ENCODE data around the gene IDH3A.
A peak's percentile ranks its signal among the peaks of the same experiment; 100 is the strongest.

IDH3A gene

DNA sequence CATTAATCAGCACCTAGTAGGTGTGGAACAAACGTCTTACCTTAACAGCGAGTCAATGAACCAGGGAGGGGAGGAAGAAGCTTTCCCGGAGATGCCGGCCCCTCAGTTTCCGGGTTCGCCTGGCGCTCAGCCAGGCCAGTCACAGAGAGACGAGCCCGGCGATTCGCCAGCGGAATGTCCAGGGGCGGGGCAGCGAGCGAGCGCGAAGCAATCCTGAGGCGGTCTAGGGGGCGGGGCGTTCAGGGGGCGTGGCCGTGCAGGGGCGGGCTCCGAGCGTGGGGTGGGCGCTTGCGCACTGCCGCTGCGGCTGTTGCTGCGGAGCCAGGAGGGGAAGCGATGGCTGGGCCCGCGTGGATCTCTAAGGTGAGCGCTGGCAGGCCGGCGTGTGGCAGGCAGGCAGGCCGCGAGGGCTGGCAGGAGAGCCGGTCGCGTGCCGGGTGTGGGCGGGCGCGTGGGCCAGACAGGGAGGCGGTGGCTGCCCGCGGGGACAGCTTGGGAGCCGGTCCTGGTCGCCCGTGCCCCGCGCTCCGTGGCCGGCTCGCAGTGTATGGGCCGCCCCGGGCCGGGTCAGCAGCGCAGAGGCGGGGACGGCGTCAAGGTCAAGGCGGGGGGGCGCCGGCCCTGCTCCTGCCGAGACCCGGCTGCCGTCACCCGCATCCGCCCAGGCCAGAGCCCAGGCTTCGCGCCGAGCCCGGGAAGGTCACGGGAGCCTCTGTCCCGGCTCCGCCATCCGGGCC lies at the start of gene IDH3A:
Gene IDH3A, plus strand, starts transcription at position 295 of the 737 bp plus-strand sequence. Its CDS starts 42 bp downstream, at position 337.
- DNase-seq = peak; percentile 72 to 99 (median 97)

DNA sequence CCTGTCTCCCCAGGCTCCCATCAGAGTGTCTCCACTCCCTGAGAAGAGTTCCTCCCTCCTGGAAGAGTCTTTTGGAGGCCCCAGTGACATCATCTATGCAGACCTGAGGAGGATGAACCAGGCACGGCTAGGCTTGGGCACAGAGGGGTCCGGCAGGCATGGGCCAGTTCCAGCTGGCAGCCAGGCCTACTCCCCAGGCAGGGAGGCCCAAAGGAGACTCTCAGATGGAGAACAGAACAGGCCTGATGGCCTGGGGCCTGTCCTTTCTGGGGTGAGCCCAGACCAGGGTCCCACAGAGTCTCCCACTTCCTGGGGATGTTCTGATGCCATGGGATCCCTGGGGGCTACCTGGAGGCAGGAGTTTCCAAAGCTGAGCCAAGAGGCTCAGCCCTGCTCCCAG lies 48.3 kb upstream of the IDH3A start:
- DNase-seq = no peak

DNA sequence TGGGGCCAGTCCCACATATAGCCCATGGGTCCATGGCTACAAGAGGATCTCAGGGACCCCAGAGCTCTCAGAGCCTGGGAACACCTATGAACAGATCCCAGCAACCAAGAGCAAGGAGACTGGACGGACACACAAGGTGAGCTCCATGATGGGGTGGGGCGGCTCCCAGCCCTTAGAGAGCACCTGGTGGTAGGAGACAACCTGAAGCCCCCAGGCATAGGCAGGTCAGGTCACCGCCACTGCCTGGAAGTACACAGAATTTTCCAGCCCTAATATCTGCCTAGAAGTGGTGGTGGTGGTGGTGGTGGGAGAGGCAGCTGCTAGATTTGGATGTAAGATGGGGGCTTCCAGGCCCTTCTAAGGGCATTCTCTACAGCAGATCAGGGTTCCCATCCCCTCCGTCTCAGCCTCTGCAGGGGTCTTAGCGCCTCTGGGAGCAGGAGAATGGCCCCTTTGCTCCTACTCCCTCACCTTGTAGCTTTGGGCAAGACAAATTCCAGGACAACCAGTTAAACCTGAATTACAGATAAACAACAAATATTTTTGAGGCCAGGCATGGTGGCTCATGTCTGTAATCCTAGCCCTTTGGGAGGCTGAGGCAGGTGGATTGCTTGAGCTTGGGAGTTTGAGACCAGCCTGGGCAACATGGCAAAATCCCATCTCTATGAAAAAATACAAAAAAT lies 47.6 kb upstream of the IDH3A start:
- no peak for DNase-seq

DNA sequence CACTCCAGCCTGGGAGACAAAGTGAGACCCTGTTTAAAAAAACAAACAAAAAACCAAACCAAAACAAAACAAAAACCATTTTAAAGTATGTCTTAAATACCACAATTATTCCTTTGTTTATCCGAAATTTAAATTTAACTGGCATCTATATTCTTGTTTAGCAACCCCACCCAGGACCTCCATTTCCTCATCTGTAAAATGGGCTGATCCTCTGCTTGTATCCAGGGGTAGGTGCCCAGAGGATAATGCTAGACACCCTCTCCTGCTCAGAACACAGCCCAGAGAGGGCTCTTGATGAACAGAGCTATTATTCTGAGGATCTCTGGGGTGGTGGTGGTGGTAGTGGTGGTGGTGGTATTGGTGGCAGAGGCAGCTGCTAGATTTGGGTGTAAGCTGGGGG lies 47.0 kb upstream of the IDH3A start:
- DNase-seq = no peak

DNA sequence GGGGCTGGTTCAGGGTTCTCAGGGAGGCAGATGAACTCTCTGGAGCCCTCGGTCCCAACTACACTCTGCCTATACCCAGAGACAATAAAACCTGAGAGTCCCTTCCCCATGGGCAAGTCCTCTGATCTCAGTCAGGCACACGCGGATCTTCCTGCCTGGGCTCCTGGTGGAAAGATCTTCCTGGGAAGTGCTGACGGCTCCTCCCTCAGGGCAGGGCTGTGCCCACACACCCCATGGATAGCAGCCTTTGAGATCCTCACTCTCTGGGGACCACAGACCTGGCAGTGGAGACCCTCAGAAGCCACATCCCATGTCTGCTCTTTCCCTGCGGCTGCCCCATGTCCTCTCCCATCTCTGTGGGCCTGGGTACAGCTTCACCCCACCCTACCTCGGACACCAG lies 46.4 kb upstream of the IDH3A start:
- DNase-seq = no peak

DNA sequence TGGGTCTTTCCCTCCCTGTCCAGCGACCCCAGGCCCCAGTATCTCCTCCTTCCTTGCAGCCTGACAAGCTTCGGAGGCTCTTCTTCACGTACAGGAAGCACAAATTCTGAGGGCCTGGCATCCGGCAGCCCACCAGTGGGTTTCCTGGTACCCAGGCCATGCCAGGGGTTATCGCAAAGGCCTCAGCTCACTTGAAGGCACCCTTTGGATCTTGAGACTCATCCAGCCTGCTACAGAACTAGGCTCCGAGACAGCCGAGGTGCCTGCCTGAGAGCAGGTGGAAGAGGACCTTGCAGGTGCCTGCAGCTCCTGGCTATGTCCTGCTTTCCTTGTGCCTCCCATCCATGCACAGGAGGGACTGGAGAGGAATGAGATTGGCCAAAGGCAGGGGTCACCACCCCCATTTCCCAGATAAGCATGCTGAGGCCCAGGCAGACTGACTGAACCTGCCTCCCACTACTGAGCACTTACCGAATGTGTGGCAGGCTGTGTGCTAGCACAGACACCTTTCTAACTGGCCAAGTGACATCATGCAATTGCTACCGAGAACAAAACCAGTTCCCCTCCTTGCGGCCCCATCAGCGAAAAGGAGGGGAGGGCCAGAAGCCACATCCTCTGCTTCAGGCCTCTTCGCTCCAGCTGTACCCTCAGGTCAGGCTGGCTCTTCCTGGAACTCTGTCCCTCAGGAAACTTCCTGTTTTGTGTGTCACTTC lies 45.6 kb upstream of the IDH3A start:
- DNase-seq = no peak

DNA sequence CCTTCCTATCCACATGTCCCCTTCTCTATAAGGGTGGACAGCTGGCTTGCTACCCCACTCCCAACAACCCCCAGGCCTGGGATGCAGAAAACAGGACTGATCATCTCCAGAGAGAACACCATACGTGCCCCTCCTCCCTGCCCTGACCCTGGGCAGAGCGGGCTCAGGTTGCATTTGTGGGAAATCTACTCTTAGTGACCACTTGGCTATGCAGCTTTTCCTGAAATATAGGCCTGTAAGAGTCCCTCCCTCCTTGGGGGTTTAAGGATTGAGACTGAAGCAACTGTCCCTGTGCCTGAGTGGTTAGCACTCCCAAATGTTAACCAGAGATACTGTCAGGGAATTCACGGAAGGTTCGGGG lies 45.1 kb upstream of the IDH3A start:
- no peak for DNase-seq

DNA sequence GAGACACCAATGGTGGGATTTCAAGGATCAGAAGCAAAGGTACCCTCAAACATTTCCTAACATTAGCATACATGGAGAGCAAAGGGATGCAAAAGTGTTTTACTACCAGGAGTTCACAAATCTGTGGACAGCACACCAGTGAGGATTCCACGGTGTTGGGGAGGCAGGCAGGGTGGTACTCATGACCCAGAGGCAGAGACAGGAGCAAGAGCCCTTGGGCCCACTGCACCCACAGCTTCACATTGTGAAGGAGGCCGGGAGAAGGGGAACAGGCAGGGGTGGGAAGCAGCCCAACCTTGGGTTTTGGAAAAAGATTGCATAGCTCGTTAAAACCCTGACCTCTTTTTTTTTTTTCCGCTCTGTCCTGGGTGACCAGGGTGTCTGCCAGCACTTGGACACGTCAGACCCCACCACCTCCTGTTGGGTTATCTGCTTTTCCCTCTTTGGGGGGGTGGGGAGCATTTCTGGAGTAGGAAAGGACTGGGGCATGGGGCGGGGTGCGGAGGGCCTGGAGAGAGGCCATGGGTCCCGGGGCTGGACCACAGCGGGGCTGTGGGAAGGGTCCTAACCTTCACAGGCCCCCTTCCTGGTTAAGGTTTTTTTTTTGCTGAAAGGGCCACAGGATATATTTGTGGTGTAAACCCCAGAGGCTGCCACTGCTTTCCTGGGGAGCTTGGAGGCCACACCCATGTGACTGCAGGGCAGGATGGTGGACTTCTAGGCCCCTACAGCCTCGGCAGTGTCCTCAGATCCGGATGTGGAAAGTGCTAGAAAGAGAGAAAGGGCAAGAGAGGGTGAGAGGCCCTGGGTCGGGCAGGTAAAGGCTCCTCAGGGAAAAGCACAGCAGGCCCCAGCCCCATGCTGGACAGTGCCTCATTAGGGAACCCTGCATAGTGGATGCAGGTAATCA lies 44.3 kb upstream of the IDH3A start:
- no peak for DNase-seq

DNA sequence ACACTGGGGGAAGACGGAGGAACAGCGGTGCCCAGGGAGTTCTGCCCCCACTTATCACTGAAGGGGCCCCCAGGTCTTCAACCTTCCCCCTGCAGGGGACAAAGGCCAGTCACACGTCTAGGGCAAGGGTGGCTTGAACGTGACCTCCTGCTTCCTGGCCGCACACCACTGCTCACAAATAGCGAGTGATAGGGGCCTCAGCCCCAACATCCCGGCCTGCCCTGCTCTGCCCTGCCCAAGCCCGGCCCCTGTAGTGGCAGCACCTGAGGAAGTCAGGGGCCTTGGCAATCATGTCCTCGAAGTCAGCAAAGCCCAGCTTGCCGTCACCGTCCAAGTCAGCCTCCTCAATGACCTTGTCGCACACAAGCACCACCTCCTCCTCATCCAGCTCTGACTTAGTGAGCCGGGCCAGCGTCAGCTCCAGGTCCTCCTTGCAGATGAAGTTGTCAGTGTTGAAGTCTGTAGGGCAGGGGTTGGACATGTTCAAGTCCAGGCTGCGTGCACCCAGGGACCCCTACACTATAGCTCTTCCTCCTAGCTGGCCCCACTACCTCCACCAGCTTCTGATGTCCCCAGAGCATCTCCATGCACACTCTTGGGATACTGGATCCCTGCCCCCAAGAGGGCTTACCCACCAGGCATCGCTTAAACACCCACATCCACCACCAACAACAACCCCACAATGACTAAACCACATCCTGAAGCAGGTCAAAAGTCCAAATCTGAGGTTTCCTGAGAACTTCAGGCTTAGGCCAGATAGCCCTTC lies 43.5 kb upstream of the IDH3A start:
- no peak for DNase-seq

DNA sequence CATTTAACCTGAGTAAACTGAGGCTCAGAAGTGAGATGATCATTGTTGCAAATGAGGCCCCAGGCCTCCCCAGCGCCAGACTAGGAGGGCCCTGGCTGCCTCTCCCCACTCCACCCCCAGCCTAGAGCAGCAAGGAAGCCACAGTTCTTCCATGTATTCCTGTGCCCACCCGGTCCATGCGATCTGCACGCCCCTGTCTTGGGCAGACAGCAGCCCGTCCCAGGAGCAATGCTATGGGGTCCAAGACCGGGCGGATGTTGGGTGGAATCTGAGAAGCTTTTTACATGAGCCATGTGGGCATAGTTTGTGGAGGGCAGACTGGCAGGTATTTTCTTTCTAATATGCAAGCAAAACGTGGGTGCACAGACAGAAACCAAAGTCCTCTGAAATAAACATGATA lies 41.7 kb upstream of the IDH3A start:
- DNase-seq = no peak

DNA sequence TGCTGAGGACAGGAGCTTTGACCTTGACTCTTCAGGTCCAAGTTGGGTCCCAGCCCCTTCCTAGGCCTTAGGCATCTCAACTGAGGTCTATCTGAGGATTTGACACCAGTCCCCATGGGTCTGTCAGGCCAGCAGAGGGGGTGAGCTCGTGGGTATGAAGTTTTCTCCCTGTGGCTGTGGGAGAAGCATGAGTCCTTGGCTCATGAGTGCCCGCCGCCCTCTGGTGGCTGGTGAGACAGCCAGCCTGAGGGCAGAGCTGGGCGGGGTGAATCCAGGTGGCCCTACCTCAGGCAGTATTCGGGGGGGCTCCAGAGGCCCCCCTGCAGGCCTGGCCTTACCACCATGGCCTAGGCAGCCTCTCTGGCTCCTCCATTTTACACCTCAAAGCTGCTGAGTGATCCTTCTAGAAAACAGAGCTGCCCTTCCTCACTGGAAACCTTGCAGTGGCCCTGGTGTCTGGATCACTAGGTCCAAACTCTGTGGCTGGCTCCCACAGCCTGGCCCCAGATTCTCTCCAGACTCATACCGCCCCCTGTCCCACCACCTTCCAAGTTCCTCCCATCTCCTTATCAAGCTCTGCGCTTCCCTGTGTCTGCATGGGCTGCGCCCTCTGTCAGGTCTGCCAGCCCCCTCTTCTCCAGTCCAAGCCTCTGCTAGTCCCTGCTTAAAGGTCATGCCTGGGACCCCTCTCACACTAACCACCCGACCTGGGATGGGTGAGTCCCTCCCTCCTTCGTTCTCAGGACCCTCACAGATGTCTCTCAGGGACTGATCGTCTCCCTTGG lies 40.7 kb upstream of the IDH3A start:
- DNase-seq = peak in 53 of 56 donors; percentile 6 to 88 (median 46)

DNA sequence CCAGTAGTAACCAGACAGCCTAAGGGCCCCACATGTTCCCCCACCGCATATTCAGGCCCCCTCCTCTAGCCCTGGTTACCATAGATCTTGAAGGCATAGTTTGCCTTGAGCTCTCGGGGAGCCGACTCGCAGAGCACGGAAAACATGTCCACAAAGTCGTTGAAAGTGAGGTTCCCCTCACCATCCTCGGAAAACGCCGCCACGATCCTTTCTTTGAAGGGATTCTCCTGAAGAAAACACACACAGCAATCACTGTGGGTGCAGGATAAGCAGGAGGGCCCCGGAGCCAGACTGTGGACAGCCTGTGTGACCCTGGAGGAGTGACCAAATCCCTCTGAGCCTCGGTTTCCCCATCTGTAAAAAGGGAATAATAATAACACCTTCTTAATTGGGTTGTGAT lies 40.0 kb upstream of the IDH3A start:
- DNase-seq = no peak

DNA sequence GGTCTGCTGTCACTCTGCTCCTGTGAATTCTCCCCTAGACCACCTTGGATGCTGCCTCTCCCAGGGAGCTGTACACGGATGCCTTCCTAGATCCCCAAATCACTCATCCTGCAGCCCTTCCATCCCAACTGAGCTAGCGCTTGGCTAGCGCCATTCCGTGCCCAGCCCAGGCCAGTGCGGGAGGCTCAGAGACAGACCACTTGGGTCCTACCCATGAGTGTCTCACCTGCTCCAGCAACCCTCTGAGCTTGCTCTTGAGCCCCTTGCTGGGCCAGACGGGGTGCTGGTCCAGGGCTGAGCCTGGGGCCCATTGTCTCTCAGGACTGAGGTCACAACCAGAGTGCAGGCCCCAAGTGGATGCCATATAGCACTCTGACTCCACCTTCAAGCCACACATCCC lies 39.1 kb upstream of the IDH3A start:
- DNase-seq = no peak

DNA sequence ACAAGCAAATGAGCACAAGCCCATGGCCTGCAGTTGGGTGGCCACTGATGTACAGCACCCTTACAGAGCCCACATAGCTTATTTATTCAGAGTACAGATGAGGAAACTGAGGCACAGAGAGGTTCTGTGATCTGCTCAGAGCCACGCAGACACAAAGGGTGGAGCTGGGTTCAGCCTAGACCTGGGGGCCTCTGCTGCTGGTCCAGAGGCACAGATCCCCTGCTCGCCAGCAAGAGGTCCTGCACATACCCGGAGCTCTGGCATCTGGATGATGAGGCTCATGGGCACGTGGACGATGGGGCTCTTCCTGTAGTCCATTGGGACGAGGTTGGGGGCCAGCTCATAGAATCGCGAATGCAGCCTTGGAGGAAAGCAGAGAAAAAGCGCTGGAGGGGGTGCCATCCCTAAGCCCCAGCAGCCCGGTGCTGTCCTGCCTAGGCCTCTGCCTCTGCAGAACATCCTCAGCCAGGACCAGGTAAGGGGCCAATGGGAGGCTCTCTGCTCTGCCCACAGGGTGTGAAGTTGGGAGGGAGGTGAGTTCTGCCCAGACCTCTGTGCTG lies 38.2 kb upstream of the IDH3A start:
- no peak for DNase-seq

DNA sequence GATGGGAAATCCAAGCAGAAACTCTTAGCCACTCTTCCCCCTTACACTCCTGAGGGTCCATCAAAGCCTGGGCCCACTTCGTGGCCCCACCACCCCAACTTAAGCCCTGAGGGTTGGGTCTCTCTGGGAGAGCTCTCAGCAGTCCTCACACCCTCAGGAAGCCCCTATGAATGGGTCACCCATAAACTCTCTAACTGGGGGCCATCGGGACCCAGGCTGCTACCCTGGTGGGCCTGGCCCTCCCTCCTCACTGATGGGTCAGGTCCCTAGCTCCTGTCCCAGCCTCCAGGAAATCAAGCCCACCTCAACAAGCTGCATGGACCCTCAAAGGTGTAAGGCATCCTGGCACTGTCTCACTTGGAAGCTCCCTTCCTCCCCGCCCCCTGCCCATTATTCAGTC lies 37.4 kb upstream of the IDH3A start:
- DNase-seq = no peak

DNA sequence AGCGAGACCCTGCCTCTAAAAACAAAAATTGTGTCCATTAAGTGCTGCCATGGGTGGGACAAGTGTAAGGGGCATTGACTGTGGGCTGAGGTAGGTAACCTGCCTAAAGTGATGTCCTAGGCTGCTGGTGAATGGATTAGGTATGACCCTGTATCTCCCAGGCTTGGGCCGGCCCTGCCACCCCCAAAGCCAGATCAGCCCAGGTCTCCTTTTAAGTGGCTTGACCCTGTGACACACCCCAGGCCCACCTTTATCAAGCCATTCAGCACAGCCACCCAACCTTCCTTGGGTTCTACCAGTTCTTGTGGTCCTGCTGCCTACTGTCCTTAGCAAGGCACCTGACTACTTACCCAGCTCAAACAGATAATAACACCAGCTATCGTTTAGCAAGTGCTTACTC lies 36.6 kb upstream of the IDH3A start:
- no peak for DNase-seq

DNA sequence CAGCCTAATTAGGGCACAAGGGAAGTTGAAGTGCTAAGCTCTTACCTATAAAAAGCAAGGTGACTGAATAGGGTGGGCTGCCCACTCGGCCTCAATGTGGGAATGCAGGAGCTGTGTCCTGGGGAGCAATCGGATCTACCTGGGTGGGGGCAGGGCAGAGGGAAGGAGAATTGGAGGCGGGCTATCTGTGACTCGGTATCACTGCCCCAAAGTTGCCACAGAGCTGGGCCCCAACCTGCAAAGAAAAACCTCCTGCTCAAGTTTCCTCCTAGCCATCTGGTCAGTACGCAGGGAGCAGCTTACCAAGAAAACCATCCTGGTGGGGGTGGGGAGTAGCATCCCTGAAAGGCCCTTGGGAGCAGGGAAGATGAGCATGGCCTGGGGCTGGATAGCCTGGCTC lies 28.6 kb upstream of the IDH3A start:
- no peak for DNase-seq

DNA sequence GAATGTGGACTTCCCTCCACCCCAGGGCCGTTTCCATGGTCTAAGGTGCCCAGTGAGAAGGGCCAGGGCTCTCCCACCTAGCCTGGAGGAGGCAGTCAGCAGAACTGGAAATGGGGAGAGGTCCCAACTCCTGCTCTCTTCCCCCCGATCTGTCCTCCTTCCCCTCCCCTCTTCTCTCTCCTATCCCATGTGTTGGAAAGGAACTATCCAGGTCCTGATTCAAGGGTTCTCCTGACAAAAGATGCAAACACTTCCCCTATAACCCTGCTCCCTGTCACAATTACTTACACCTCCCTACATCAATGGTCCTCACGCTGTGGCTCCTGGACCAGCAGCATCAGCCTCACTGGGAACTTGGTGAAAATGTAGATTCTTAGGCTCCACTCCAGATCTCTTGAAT lies 23.9 kb upstream of the IDH3A start:
- no peak for DNase-seq

DNA sequence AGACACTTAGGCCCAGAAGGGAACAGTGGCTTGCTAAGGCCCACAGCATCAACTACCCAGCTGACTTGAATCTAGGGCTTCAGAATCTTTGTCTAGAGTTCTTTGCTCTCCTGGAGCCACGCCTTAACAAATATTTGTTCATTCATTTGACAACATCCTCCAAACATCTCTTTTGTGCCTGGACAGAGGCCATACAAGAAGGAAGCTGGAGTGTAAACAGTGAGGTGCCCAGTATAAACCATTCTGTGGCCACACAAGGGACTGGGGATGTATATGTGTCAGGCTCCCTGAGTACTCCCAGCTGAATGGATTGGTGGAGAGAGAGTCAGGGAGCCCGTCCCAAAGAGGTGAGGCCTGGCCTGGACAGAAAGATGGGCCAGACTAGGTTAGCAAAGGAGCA lies 21.3 kb upstream of the IDH3A start:
- no peak for DNase-seq
